Measurements from ENCODE around the gene NCAM1. TPM values are rescaled to one million over a fixed set of nuclear protein-coding genes. Genes with fewer than 3 reads are reported as not detected.

Gene NCAM1
- total RNA-seq, 2 experiments from 2014 or later = 0.34 TPM; not detected in 1

GRCh38 chr11:112999520-112999919 lies 38.3 kb downstream of the NCAM1 start:
- Histone ChIP-seq H3K27me3 (ENCODE audit: control insufficient read depth in 1 of 2, insufficient read depth in 2 of 2, low read length in 2 of 2) (no peaks in the 10 kb centered on the region), H3K4me1 (ENCODE audit: insufficient read depth, low read length) (no peaks in the 10 kb centered on the region), H3K4me3 (ENCODE audit: low read length) (no peak overlapping the region), H3K36me3 (ENCODE audit: insufficient read depth, low read length) (no peaks in the 10 kb centered on the region), H3K9me3 (ENCODE audit: control insufficient read depth in 1 of 2, insufficient read depth in 1 of 2, low read length in 2 of 2) (peaks cover 0 to 3% of the 10 kb centered on the region in 2 experiments), H3K27ac (ENCODE audit: low read depth in 1 of 2, low read length in 2 of 2) (no peak overlapping the region)
- TF ChIP-seq, protein P1, sequence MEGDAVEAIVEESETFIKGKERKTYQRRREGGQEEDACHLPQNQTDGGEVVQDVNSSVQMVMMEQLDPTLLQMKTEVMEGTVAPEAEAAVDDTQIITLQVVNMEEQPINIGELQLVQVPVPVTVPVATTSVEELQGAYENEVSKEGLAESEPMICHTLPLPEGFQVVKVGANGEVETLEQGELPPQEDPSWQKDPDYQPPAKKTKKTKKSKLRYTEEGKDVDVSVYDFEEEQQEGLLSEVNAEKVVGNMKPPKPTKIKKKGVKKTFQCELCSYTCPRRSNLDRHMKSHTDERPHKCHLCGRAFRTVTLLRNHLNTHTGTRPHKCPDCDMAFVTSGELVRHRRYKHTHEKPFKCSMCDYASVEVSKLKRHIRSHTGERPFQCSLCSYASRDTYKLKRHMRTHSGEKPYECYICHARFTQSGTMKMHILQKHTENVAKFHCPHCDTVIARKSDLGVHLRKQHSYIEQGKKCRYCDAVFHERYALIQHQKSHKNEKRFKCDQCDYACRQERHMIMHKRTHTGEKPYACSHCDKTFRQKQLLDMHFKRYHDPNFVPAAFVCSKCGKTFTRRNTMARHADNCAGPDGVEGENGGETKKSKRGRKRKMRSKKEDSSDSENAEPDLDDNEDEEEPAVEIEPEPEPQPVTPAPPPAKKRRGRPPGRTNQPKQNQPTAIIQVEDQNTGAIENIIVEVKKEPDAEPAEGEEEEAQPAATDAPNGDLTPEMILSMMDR (IDR thresholded peaks at IDR 0.05) = no peak
- ATAC-seq (ENCODE audit: poor library complexity) (no peak), DNase-seq (no peak)
- no peaks in the 10 kb centered on the region for H3K9me3 Mint-ChIP-seq
- no peaks in the 10 kb centered on the region for H3K4me1 Mint-ChIP-seq (ENCODE audit: low read depth)
- ChIA-PET POLR2A (no interaction called here), CTCF (interaction anchor here (0.7 kb wide), 1 partner anchor 41 kb away, joined by 3 read pairs; no protein-coding TSS in a partner anchor)
- no peak overlapping the region for H3K4me3 Mint-ChIP-seq
- peaks cover 22% of the 10 kb centered on the region for H3K27me3 Mint-ChIP-seq
- H3K27ac Mint-ChIP-seq = no peak overlapping the region
- H3K36me3 Mint-ChIP-seq (ENCODE audit: low read depth) = no peaks in the 10 kb centered on the region
- intact Hi-C loops (cut with DNase I, micrococcal nuclease) = no loop called here

- Mint-ChIP-seq H3K36me3 (ENCODE audit: low read depth) (no peaks in the 10 kb centered on the region), H3K4me3 (no peak overlapping the region), H3K4me1 (ENCODE audit: low read depth) (no peaks in the 10 kb centered on the region), H3K27ac (no peak overlapping the region), H3K9me3 (no peaks in the 10 kb centered on the region), H3K27me3 (peaks cover 12% of the 10 kb centered on the region)
- DNase-seq (no peak), ATAC-seq (ENCODE audit: poor library complexity) (no peak)
- ChIA-PET POLR2A (no interaction called here), CTCF (no interaction called here)
- H3K9me3 ChIP-seq (ENCODE audit: control insufficient read depth in 1 of 2, insufficient read depth in 1 of 2, low read length in 2 of 2) = peaks cover 0 to 3% of the 10 kb centered on the region in 2 experiments
- no peaks in the 10 kb centered on the region for H3K27me3 ChIP-seq (ENCODE audit: control insufficient read depth in 1 of 2, insufficient read depth in 2 of 2, low read length in 2 of 2)
- no peaks in the 10 kb centered on the region for H3K36me3 ChIP-seq (ENCODE audit: insufficient read depth, low read length)
- H3K27ac ChIP-seq (ENCODE audit: low read depth in 1 of 2, low read length in 2 of 2) = no peak overlapping the region
- H3K4me1 ChIP-seq (ENCODE audit: insufficient read depth, low read length) = no peaks in the 10 kb centered on the region
- intact Hi-C loops (cut with DNase I, micrococcal nuclease) = no loop called here
- TF ChIP-seq, protein P1 (IDR thresholded peaks at IDR 0.05) = no peak
- no peak overlapping the region for H3K4me3 ChIP-seq (ENCODE audit: low read length)
Observed at GRCh38 chr11:113001709-113002108, 40.5 kb downstream of the NCAM1 start.

DNA sequence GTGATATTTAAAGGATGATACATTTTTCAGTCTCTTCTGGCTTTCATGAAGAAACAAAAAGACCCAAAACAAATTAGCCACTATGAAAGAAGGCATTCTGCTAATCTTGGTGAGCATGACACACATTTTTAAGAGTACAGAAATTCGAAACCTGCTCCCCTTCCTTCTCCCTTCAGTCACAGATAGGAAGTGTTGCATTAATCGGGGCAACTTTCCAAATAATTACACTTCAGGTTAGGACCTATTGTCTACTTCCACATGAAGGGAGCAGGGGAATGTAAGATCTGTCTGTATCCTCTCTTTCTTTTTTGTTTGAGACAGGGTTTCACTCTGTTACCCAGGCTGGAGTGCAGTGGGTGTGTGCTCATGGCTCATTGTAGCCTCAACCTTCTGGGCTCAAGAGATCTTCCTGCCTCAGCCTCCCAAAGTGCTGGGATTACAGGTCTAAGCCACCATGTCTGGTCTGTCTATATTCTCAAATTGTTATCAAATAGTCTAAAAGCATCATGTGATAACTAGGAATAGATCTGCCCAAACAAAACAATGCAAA lies 45.8 kb downstream of the NCAM1 start:
- Mint-ChIP-seq H3K4me3 (no peak overlapping the region), H3K27ac (no peak overlapping the region), H3K36me3 (ENCODE audit: low read depth) (no peaks in the 10 kb centered on the region), H3K27me3 (peaks cover 11% of the 10 kb centered on the region), H3K4me1 (ENCODE audit: low read depth) (no peaks in the 10 kb centered on the region), H3K9me3 (no peaks in the 10 kb centered on the region)
- POLR2A ChIA-PET = no interaction called here
- Histone ChIP-seq H3K9me3 (ENCODE audit: control insufficient read depth in 1 of 2, insufficient read depth in 1 of 2, low read length in 2 of 2) (peaks cover 0 to 6% of the 10 kb centered on the region in 2 experiments), H3K36me3 (ENCODE audit: insufficient read depth, low read length) (no peaks in the 10 kb centered on the region), H3K4me1 (ENCODE audit: insufficient read depth, low read length) (no peaks in the 10 kb centered on the region), H3K27me3 (ENCODE audit: control insufficient read depth in 1 of 2, insufficient read depth in 2 of 2, low read length in 2 of 2) (peaks cover 0 to 3% of the 10 kb centered on the region in 2 experiments), H3K27ac (ENCODE audit: low read depth in 1 of 2, low read length in 2 of 2) (no peak overlapping the region), H3K4me3 (ENCODE audit: low read length) (no peak overlapping the region)
- CTCF ChIA-PET = no interaction called here
- ATAC-seq (ENCODE audit: poor library complexity) (no peak), DNase-seq (no peak)
- TF ChIP-seq, protein P1 (IDR thresholded peaks at IDR 0.05) = no peak
- intact Hi-C loops (cut with DNase I, micrococcal nuclease) = no loop called here
